ENCODE data around the gene RUNX1. TPM values are rescaled to one million over a fixed set of nuclear protein-coding genes. Genes with fewer than 3 reads are reported as not detected.

RUNX1 gene
- total RNA-seq, 1 experiment from 2014 or later = 55.2 TPM

- Histone ChIP-seq H3K4me3 (ENCODE audit: low read length) (no peak overlapping the region), H3K9me3 (ENCODE audit: low read length) (no peaks in the 10 kb centered on the region), H3K27me3 (ENCODE audit: low read length) (no peaks in the 10 kb centered on the region), H2AFZ (ENCODE audit: low read length) (no peak overlapping the region), H3F3A (ENCODE audit: low read length, unreplicated experiment) (no peaks in the 10 kb centered on the region), H3K4me2 (ENCODE audit: low read length) (no peak overlapping the region), H3K4me1 (ENCODE audit: insufficient read depth, low read length) (peaks cover 40% of the 10 kb centered on the region), H3K9ac (ENCODE audit: low read length) (no peak overlapping the region), H3K27ac (ENCODE audit: low read length) (no peak overlapping the region), H3K9me2 (replicated peaks; ENCODE audit: low read length) (no peaks in the 10 kb centered on the region), H4K20me1 (ENCODE audit: low read length) (0 out of 2 replicates have a peak, but pooled peaks cover 4% of the 10 kb centered on the region), H3K79me2 (ENCODE audit: low read length) (peaks cover 48% of the 10 kb centered on the region), H3K36me3 (ENCODE audit: low read depth, low read length) (0 out of 2 replicates have a peak, but pooled peaks cover 7% of the 10 kb centered on the region)
- TF ChIP-seq, protein P1, sequence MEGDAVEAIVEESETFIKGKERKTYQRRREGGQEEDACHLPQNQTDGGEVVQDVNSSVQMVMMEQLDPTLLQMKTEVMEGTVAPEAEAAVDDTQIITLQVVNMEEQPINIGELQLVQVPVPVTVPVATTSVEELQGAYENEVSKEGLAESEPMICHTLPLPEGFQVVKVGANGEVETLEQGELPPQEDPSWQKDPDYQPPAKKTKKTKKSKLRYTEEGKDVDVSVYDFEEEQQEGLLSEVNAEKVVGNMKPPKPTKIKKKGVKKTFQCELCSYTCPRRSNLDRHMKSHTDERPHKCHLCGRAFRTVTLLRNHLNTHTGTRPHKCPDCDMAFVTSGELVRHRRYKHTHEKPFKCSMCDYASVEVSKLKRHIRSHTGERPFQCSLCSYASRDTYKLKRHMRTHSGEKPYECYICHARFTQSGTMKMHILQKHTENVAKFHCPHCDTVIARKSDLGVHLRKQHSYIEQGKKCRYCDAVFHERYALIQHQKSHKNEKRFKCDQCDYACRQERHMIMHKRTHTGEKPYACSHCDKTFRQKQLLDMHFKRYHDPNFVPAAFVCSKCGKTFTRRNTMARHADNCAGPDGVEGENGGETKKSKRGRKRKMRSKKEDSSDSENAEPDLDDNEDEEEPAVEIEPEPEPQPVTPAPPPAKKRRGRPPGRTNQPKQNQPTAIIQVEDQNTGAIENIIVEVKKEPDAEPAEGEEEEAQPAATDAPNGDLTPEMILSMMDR (conservative IDR thresholded peaks at IDR 0.05; ENCODE audit: low read depth, low read length) = no peak
- TF ChIP-seq EZH2phosphoT487 (IDR thresholded peaks at IDR 0.05; ENCODE audit: borderline replicate concordance, low read length) (no peak), EZH2 (IDR thresholded peaks at IDR 0.05; ENCODE audit: low read length, unreplicated experiment) (no peak)
- BruUV-seq (replicated peaks) = no TSS peak
- ChIA-PET CTCF (no interaction called here), POLR2A (ENCODE audit: unreplicated experiment) (interaction anchor here (0.6 kb wide), 2 partner anchors 272 to 385 kb away, joined by 3 to 4 read pairs; no protein-coding TSS in a partner anchor)
- intact Hi-C loops (cut with micrococcal nuclease) = loop anchor here (10.0 kb wide), 1 partner anchor 111 kb away; no protein-coding TSS in a partner anchor
- ATAC-seq (no peak), DNase-seq (no peak)
Measured at GRCh38 chr21:35015435-35016024, 33.6 kb downstream of the RUNX1 start.

DNA sequence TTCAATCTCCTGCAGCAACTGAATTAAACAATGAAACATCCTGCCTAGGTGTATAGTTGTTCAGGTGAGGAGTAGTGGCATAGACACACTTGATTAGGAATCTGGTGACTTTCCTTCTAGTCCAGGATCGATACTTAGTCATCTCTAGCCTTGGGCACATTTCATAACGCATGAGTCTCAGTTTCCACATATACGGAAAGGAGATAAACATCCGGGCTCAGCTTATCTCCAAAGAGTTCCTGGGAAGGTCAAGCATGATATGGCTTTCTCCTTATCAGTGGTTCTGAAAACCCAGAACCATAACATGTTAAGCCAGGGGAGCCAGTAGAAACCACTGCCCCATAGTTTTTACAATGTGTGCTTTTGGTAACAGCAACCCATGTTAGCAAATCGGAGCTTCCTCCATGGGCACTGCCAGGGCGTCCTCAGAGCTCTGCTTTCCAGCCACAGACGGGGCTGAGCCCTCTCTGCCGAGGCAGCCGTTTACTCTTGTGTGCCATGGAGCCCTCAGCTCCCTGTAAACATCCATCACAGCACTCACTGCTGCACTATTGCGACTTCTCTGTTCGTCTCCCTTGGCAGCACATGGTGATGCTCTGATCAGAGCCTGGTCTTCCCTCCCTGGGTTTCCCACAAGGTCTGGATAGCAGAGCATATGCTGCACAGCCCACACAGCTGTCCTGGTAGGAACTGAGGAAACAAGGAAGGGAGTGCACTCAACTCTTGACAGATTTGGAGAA, 34.6 kb downstream of the RUNX1 start:
- BruUV-seq (replicated peaks) = no TSS peak
- H3K4me2 ChIP-seq (ENCODE audit: low read length) = no peak overlapping the region
- intact Hi-C loops (cut with micrococcal nuclease) = loop anchor here (10.0 kb wide), 1 partner anchor 110 kb away; no protein-coding TSS in a partner anchor
- no peak overlapping the region for H3K9ac ChIP-seq (ENCODE audit: low read length)
- H3K36me3 ChIP-seq (ENCODE audit: low read depth, low read length) = peaks cover 7% of the 10 kb centered on the region; the same call in 1 of the 2 replicates
- H3K79me2 ChIP-seq (ENCODE audit: low read length) = peaks cover 49% of the 10 kb centered on the region
- peak; percentile 54 for DNase-seq
- CTCF ChIA-PET = no interaction called here
- 0 out of 2 replicates have a peak, but pooled peaks cover 4% of the 10 kb centered on the region for H4K20me1 ChIP-seq (ENCODE audit: low read length)
- POLR2A ChIA-PET (ENCODE audit: unreplicated experiment) = no interaction called here
- H3K27me3 ChIP-seq (ENCODE audit: low read length) = no peaks in the 10 kb centered on the region
- H2AFZ ChIP-seq (ENCODE audit: low read length) = no peak overlapping the region
- TF ChIP-seq EZH2 (IDR thresholded peaks at IDR 0.05; ENCODE audit: low read length, unreplicated experiment) (no peak), EZH2phosphoT487 (IDR thresholded peaks at IDR 0.05; ENCODE audit: borderline replicate concordance, low read length) (no peak)
- TF ChIP-seq, protein P1 (conservative IDR thresholded peaks at IDR 0.05; ENCODE audit: low read depth, low read length) = no peak
- H3K9me3 ChIP-seq (ENCODE audit: low read length) = no peaks in the 10 kb centered on the region
- H3K4me1 ChIP-seq (ENCODE audit: insufficient read depth, low read length) = peaks cover 29% of the 10 kb centered on the region
- no peaks in the 10 kb centered on the region for H3F3A ChIP-seq (ENCODE audit: low read length, unreplicated experiment)
- H3K9me2 ChIP-seq (replicated peaks; ENCODE audit: low read length) = no peaks in the 10 kb centered on the region
- no peak for ATAC-seq
- H3K4me3 ChIP-seq (ENCODE audit: low read length) = no peak overlapping the region
- H3K27ac ChIP-seq (ENCODE audit: low read length) = no peak overlapping the region
